GM12892 (cell line): ENCODE results near the gene KRTAP20-2. TPM values are rescaled to one million over a fixed set of nuclear protein-coding genes. Genes with fewer than 3 reads are reported as not detected.

Source experiments
- DNase-seq: peaks from one replicate; pipeline ENCODE4 v3.0.0; 2011; ENCODE audit not compliant: insufficient read length
- FAIRE-seq: peaks from 2 replicates; lab custom pipeline; 2011; peaks lifted over from hg19 to GRCh38; lab: Jason Lieb, UNC
- POLR2A ChIP-seq: IDR thresholded peaks from 2 replicates; pipeline ENCODE4 v1.6.1; 2011; ENCODE audit warnings: low read depth, low read length, control low read depth
- POLR2AphosphoS5 ChIP-seq: IDR thresholded peaks from 2 replicates; pipeline ENCODE4 v1.6.1; 2011; ENCODE audit warnings: low read depth, low read length, control low read depth
- TAF1 ChIP-seq: IDR thresholded peaks from 2 replicates; pipeline ENCODE4 v1.6.1; 2011; ENCODE audit warnings: low read depth, mild to moderate bottlenecking, control low read depth, low read length, borderline replicate concordance
- polyA plus RNA-seq: library from polyadenylated mRNA; unstranded; fragments of >200 nt; gene quantifications from one replicate; pipeline ENCODE4 v1.2.1, GENCODE V29; 2012; ENCODE audit warnings: missing spikeins, inconsistent platforms; ENCODE audit not compliant: missing spikeins

Gene KRTAP20-2
- not detected for polyA plus RNA-seq

DNA sequence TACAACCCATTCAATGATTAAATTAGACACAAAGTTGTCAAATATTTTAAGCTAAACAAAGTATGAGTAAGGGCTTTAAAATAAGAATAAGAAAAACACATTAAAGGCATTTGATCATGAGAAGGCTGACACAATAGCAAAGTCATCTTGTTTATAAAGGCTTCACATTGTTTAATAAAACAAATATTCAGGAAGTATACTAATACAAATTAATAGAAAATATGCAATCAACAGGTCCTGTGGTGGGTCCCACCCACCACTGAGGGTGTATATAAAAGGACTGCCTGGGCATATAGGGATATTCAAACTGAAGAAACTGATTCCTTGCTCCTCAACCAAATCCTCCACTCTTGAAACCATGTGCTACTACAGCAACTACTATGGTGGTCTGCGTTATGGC is at the start of gene KRTAP20-2:
KRTAP20-2 (plus strand) TSS at position 301 of the 400 bp plus-strand sequence; CDS start at position 359, 58 bp downstream.
- DNase-seq (no peak), FAIRE-seq (no peak)
- TF ChIP-seq POLR2AphosphoS5 (no peak), TAF1 (no peak), POLR2A (no peak)

DNA sequence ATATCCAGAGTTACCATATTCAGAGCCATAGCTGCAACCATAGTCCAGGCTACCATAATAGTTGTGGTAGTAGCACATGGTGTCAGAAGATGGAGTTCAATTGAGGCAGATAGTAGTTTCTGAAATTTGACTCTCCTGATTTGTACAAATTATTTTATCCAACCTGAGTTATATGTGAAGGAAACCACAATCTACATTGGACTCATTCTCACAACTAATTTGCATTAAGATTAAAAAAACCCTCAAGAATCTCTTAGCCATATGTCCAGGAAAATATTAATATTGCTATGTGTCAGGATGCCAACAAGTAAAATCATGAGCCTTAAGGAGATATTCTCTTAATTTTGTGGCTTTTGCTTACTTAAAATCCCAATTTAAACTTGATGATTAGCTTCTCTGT is 44.7 kb upstream of the KRTAP20-2 start, which contains the start of gene KRTAP22-2:
KRTAP22-2 (minus strand) TSS at position 101 of the 400 bp plus-strand sequence.
- DNase-seq = no peak
- FAIRE-seq = no peak
- no peak for TF ChIP-seq POLR2A
- TF ChIP-seq POLR2AphosphoS5 = no peak
- TF ChIP-seq TAF1 = no peak

DNA sequence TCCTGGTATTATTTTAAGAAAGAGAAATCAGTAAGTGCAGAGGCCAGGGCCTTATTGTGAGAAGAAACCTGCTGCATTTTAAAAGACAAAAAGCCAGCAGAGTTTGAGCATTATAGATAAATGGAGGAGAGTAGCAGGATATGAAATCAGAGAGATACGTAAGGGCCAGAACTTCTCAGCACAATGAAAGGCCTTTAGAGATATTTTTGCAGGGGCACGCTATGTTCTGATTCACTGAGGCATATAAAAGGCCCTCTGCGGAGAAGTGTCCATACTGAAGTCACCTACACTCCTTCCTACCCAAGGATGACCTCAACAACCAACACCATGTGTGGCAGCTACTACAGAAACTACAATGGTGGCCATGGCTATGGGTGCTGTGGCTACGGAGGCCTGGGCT is 42.9 kb upstream of the KRTAP20-2 start, which contains the start of gene KRTAP6-3:
KRTAP6-3 (plus strand) TSS at position 301 of the 400 bp plus-strand sequence; CDS start at position 307, 6 bp downstream.
- DNase-seq = no peak
- no peak for FAIRE-seq
- TF ChIP-seq POLR2A = no peak

DNA sequence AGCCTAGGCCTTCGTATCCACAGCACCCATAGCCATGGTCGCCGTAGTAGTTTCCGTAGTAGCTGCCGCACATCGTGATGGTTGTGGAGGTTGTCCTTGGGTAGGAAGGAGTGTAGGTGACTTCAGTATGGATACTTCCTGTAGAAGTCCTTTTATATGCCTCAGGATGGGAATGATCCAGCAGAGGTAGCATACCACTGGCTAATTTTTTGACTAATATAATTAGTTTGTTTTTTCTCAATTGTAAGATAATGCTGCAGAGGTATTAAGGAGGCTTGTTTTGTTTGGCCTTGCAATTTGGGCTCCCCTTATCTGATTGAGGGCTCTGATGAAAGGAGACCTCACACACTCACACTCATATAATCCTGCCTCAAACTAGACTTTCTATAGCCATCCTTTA is 36.2 kb upstream of the KRTAP20-2 start, which contains the start of gene KRTAP6-2:
KRTAP6-2 (minus strand) TSS at position 101 of the 400 bp plus-strand sequence; CDS start at position 73, 28 bp downstream.
- DNase-seq (no peak), FAIRE-seq (no peak)
- no peak for TF ChIP-seq POLR2A
- TF ChIP-seq POLR2AphosphoS5 = no peak
- no peak for TF ChIP-seq TAF1

DNA sequence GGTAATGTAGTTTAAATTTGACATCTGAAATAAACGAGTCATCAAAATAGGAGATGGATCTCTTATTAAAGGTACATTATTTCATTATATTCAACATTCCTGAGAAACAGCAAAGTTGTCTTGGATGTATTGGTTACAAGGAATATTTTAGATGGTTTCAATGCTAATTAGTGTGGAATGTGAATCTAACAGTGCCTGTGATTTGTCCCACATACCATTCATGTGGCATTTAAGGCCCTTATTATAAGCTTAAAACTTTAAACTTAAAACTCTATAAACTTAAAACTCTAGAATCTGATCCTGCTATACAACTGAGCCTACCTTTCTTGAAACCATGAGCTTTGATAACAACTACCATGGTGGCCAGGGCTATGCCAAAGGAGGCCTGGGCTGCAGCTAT is 34.2 kb upstream of the KRTAP20-2 start, which contains the start of gene KRTAP22-1:
KRTAP22-1 (plus strand) TSS at position 301 of the 400 bp plus-strand sequence.
- no peak for FAIRE-seq

DNA sequence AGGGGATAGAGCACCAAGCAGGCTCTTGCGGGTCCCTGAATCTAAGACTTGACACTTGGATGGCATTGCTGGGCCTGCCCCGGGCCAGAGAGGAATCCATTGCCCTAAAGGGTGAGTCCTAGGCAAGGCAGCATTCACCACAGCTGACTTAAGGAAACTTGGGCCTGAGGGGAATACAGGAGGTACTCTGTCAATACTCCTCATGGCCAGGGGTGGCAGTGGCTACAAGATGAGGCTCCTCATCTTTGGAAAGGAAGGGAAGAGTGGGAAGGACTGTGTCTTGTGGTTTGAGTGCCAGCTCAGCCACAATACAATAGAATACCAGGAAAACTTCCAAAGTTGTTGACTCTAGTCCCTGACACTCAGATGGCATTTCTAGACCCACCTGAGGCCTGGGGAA is 29.0 kb upstream of the KRTAP20-2 start:
- DNase-seq = no peak
- TF ChIP-seq POLR2A = no peak
- no peak for FAIRE-seq

More for the DNA sequence above, 34.2 kb upstream of the KRTAP20-2 start, which contains the start of gene KRTAP22-1:
- no peak for DNase-seq
- TF ChIP-seq POLR2AphosphoS5 (no peak), POLR2A (no peak), TAF1 (no peak)

DNA sequence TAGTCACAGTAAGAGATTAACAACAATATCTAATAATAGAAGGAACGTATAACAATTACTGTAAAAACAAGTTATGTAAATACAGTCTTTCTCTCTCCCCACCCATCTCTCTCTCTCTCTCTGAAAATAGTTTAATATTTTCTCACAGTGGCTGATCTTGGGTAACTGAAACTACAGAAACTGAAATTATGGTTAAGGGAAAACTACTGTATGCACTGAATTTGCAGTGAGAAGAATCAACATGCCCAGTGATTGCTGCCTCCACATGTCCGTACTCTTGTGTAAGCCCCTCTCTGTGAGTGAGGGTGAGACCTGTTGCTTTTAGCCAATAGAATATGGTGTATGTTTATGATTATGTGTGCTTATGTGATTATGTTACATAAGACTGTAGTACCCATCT is 22.9 kb upstream of the KRTAP20-2 start:
- DNase-seq = no peak
- TF ChIP-seq POLR2A = no peak
- TF ChIP-seq TAF1 = no peak
- no peak for TF ChIP-seq POLR2AphosphoS5
- no peak for FAIRE-seq

DNA sequence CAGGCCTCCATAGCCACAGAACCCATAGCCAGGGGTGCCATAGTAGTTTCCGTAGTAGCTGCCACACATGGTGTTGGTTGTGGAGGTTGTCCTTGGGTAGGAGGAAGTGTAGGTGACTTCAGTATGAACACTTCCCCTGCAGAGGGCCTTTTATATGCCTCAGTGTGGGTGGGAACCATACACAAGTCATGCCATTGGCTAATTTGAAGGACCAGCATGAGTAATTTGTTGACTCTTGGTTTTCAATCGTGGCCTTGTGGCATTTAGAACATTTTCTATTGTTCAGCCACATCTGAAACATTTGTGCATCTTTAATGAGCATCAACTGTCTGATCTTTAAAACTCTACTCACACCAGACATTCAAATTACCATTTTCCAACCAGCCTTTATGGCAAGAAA is 21.2 kb upstream of the KRTAP20-2 start, which contains the start of gene KRTAP6-1:
KRTAP6-1 (minus strand) TSS at position 95 of the 400 bp plus-strand sequence; CDS start at position 69, 26 bp downstream.
- DNase-seq (no peak), FAIRE-seq (no peak)
- TF ChIP-seq TAF1 = no peak
- TF ChIP-seq POLR2A = no peak
- no peak for TF ChIP-seq POLR2AphosphoS5

DNA sequence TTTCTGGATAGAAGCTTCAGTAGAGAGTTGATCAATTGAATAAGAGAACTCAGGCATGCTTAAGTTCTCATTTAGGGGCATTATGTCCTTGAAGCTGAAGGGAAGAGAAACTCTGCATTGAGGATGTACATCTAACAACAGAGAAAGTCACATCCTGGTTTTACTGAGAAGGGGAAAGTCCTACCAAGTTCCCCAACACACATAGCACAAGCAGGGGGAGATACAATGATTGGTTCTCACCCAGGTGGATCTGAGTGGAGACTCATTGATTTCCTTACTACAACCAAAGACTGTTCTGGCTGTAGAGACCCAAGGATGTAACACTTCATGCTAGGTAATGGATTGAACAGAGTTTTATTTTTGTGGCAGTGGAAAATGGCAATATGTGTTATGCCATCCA is 19.8 kb upstream of the KRTAP20-2 start:
- FAIRE-seq (no peak), DNase-seq (no peak)
- TF ChIP-seq TAF1 = no peak
- TF ChIP-seq POLR2A = no peak
- TF ChIP-seq POLR2AphosphoS5 = no peak

DNA sequence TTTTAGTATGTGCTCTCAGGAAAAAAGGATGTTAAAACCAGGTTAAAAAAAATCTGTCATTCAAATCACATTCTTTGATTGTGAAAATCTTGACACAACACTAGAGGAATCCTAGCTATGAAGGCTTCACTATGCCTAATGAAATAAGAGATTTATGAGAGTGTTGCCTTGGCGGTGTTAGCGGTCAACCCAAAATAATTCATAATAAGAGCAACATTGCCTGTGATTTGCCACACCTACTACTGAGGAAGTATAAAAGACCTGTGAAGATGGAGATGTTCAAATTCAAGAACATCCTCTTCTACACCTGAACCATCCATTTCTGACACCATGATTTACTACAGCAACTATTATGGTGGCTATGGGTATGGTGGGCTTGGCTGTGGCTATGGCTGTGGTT is 18.9 kb upstream of the KRTAP20-2 start, which contains the start of gene KRTAP20-1:
KRTAP20-1 (plus strand) TSS at position 301 of the 400 bp plus-strand sequence; CDS start at position 331, 30 bp downstream.
- TF ChIP-seq POLR2AphosphoS5 (no peak), POLR2A (no peak), TAF1 (no peak)
- FAIRE-seq (no peak), DNase-seq (no peak)

DNA sequence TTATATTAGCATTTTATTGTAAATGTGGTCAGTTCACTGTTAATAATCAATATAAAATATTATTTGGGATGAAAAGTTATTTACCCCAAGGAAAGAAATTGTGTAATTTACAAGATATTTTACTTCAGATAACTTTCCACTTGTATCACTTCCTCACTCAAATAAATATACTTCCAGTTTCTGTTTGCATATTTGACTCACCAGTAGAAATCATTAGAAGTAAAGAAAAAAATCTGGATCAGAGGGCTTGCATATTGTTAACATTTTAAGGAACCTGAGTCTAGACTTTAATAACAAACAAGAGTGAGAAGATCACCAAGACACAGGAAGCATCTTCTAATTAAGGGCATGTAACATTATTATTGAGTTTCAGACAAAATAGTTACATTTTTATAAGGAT is 14.9 kb upstream of the KRTAP20-2 start:
- FAIRE-seq = no peak
- no peak for DNase-seq
- TF ChIP-seq TAF1 = no peak
- no peak for TF ChIP-seq POLR2AphosphoS5
- TF ChIP-seq POLR2A = no peak

DNA sequence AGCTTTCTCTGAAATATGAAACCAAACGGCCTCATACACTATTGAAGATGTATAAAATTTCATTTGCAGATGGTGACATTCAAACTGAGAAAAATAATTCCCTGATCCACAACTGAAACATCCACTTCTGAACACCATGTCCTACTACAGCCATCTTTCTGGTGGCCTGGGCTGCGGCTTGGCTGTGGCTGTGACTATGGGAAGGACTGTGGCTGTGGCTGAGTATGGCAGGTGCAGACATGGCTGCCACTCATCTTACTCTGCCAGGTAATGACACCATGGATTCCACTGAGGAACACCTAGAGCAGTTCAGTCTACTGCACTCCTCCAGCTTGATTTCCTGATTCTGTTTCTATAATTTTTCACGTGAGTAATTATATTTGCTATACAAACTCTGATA is 14.5 kb upstream of the KRTAP20-2 start, which contains the start of gene KRTAP20-4:
KRTAP20-4 (plus strand) TSS at position 106 of the 400 bp plus-strand sequence.
- DNase-seq (no peak), FAIRE-seq (no peak)
- TF ChIP-seq POLR2A = no peak
- TF ChIP-seq POLR2AphosphoS5 = no peak
- no peak for TF ChIP-seq TAF1

DNA sequence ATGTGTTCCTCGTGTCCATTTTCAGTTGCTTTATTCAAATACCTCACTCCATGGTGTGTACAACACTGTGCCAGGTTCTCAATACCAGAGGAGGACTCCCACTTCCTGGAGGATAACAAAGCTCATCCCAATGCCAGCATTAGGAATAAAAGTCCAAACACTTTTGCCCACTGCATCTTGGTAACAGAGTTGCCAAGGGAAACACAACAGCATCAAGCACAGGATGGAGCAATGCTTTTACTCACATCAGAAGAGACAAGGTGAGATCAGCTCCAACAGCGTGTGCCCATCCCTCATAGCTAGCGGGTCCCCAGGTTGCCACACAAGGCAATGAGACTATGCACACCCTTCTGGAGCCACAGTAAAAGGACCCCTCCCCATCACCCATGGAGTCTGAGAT is 11.6 kb upstream of the KRTAP20-2 start:
- FAIRE-seq (no peak), DNase-seq (no peak)
- TF ChIP-seq TAF1 = no peak
- no peak for TF ChIP-seq POLR2A
- TF ChIP-seq POLR2AphosphoS5 = no peak
